ENCODE results near the gene CRTAC1. TPM values are rescaled to one million over a fixed set of nuclear protein-coding genes. Genes with fewer than 3 reads are reported as not detected.

Gene CRTAC1
- total RNA-seq, 4 donors from 2014 or later = 17.5 to 35.1 (median 22.9) TPM

- no peak overlapping the region for H3K27ac ChIP-seq
- H3K27me3 ChIP-seq = no peaks in the 10 kb centered on the region
- no peak for DNase-seq (ENCODE audit: low spot score in 2 of 2)
Measured at GRCh38 chr10:97895915-97896314, 134.5 kb downstream of the CRTAC1 start.

GRCh38 chr10:97895084-97895483 is 135.3 kb downstream of the CRTAC1 start:
- H3K27ac ChIP-seq = no peak overlapping the region
- 90 to 91% methylated on average over 13 of the region's 13 CpGs for WGBS, 2 donors
- H3K4me3 ChIP-seq = no peak overlapping the region
- H3K36me3 ChIP-seq = no peaks in the 10 kb centered on the region
- H3K27me3 ChIP-seq = no peaks in the 10 kb centered on the region
- peaks cover 0 to under 1% (median 0%) of the 10 kb centered on the region in 4 donors for H3K4me1 ChIP-seq
- no peak for DNase-seq (ENCODE audit: low spot score in 2 of 2)
- no peaks in the 10 kb centered on the region for H3K9me3 ChIP-seq
- no peak for TF ChIP-seq POLR2A (IDR thresholded peaks at IDR 0.05)
- TF ChIP-seq EP300 (IDR thresholded peaks at IDR 0.05) = no peak
- TF ChIP-seq CTCF (IDR thresholded peaks at IDR 0.05) = no peak

More at GRCh38 chr10:97895915-97896314, 134.5 kb downstream of the CRTAC1 start:
- no peaks in the 10 kb centered on the region for H3K4me1 ChIP-seq
- no peaks in the 10 kb centered on the region for H3K9me3 ChIP-seq
- H3K36me3 ChIP-seq = no peaks in the 10 kb centered on the region
- no peak for TF ChIP-seq CTCF (IDR thresholded peaks at IDR 0.05)
- TF ChIP-seq POLR2A (IDR thresholded peaks at IDR 0.05) = no peak
- TF ChIP-seq EP300 (IDR thresholded peaks at IDR 0.05) = no peak
- no peak overlapping the region for H3K4me3 ChIP-seq
- 53 to 55% methylated on average over 6 to 9 of the region's 9 CpGs for WGBS, 2 donors

- Histone ChIP-seq H3K27me3 (no peaks in the 10 kb centered on the region), H3K27ac (no peak overlapping the region), H3K9me3 (no peaks in the 10 kb centered on the region), H3K4me3 (no peak overlapping the region), H3K4me1 (peaks cover 0 to 10% (median 3%) of the 10 kb centered on the region in 4 donors), H3K36me3 (no peaks in the 10 kb centered on the region)
- no peak for DNase-seq (ENCODE audit: low spot score in 2 of 2)
- TF ChIP-seq CTCF (IDR thresholded peaks at IDR 0.05) (no peak), EP300 (IDR thresholded peaks at IDR 0.05) (no peak), POLR2A (IDR thresholded peaks at IDR 0.05) (no peak)
- 76 to 79% methylated on average over 3 of the region's 3 CpGs for WGBS, 2 donors
Measured at GRCh38 chr10:97894092-97894491, 136.3 kb downstream of the CRTAC1 start.

GRCh38 chr10:97892939-97893338 is 137.5 kb downstream of the CRTAC1 start:
- Histone ChIP-seq H3K4me3 (no peak overlapping the region), H3K27me3 (no peaks in the 10 kb centered on the region), H3K4me1 (peaks cover 0 to 17% (median 4%) of the 10 kb centered on the region in 4 donors), H3K9me3 (no peaks in the 10 kb centered on the region), H3K27ac (no peak overlapping the region), H3K36me3 (no peaks in the 10 kb centered on the region)
- 52 to 59% methylated on average over 2 of the region's 2 CpGs for WGBS, 2 donors
- DNase-seq (ENCODE audit: low spot score in 2 of 2) = no peak
- TF ChIP-seq CTCF (IDR thresholded peaks at IDR 0.05) = no peak
- no peak for TF ChIP-seq EP300 (IDR thresholded peaks at IDR 0.05)
- no peak for TF ChIP-seq POLR2A (IDR thresholded peaks at IDR 0.05)

GRCh38 chr10:97892506-97892905 is 137.9 kb downstream of the CRTAC1 start:
- Histone ChIP-seq H3K4me3 (no peak overlapping the region), H3K9me3 (no peaks in the 10 kb centered on the region), H3K27me3 (no peaks in the 10 kb centered on the region), H3K27ac (no peak overlapping the region), H3K36me3 (no peaks in the 10 kb centered on the region), H3K4me1 (peaks cover 0 to 17% (median 4%) of the 10 kb centered on the region in 4 donors)
- 81 to 94% methylated on average over 2 of the region's 2 CpGs for WGBS, 2 donors
- TF ChIP-seq CTCF (IDR thresholded peaks at IDR 0.05) (no peak), POLR2A (IDR thresholded peaks at IDR 0.05) (no peak), EP300 (IDR thresholded peaks at IDR 0.05) (no peak)
- DNase-seq (ENCODE audit: low spot score in 2 of 2) = no peak
